Activated CD4-positive, alpha-beta T cell treated with anti-CD3 and anti-CD28 coated beads for 1 hour (primary cell): Measurements from ENCODE around the gene FRK.
"Not testable (repeated sequence)": the region's sequence is repeated elsewhere in the genome, so short reads cannot be mapped to it uniquely, and the experiment has no call there.

Experiments
- DNase-seq: peaks from one replicate; pipeline ENCODE4 v3.0.0-alpha.2; 2020

The FRK gene, protein sequence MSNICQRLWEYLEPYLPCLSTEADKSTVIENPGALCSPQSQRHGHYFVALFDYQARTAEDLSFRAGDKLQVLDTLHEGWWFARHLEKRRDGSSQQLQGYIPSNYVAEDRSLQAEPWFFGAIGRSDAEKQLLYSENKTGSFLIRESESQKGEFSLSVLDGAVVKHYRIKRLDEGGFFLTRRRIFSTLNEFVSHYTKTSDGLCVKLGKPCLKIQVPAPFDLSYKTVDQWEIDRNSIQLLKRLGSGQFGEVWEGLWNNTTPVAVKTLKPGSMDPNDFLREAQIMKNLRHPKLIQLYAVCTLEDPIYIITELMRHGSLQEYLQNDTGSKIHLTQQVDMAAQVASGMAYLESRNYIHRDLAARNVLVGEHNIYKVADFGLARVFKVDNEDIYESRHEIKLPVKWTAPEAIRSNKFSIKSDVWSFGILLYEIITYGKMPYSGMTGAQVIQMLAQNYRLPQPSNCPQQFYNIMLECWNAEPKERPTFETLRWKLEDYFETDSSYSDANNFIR

DNA sequence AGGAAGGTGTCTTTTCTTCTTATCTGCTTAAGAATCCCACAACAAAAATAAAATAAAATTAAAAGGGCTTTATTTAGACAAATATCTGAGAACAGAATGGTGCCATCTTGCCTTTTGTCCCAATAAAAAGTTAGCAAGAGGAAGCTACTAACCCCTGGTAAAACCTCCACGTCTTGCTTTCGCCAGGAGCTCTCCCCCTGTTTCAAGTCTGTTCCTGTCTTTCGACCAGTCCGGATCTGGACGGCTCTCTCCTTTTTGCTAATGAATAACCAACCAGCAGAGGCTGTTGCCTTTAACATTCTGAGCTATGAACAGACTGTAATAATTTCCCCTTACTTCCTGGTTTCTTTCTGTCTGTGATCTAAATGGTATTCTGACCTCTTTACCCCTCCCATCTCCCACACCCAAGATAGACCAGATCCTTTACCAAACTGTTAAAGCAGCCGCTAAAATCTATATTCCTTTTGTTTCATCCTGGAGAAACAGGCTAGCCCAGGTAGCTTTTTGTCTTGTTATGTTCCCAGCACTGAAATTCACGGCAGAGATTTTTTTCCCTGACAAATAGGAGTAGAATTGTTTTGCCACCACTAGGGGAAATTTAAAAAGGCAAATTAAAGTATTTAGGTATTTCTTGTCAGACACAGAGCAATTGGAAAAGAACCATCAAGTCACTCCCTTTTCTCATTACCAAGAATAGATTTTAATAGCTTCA is at the start of gene FRK:
Gene FRK (minus strand): TSS at position 320 of the 712 bp plus-strand sequence. CDS start 580 bp downstream, outside the sequence.
- DNase-seq = no peak

DNA sequence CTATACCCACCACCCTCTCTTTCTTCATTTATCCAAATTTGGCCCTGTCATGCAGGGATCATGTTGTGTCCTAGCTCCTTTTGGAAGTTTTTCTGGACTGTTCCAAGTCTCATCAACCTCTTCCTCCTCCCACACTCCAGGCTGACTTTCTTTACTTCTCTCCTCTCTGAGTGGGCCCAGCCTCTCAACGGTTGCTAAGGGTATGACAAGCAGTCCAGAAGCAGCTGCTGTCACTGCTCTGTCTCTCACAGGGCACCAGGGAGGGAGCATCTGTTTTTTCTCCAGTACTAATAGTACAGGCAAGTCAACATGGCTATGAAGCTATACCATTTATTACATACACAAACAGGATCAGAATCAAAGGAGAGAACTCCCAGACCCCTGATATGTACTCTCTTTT is 48.1 kb upstream of the FRK start:
- DNase-seq = no peak

DNA sequence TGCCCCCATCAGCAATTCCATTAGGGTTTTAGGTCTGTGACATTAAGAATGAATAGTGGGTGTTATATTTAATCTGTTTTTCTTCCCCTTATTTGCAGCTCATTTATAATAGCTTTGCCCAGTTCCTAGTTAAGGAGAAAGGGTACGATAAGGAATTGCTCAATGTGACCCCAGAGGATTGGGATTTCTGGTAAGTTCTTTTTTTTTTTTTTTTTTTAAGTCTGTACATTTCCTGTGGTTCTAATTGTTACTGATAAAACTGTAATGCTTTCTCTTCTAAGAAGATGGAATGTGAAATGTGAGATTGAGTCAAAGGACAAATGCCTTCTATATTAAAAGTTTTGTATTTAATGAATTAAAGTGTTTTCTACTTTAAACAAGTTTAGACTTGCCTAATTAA is 45.5 kb upstream of the FRK start:
- DNase-seq = no peak

DNA sequence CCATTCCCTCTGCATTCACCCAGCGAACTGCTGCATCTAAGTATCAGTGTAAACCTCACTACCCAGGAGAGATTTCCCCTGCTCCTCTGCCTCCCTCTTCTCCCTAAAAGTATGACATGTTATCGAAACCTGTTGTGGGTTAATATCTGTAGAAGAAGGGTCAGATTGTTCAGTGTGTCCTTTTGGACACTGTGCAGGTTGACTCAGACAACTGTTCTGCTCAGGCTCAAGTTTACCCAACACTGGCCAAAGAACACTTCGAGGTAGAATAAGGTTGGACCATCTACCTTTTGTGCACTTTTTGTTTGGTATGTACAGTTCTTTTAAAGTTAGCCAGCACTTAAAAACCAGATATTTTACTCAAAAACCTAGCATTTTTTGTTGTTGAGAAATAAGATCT is 44.6 kb upstream of the FRK start:
- no peak for DNase-seq

DNA sequence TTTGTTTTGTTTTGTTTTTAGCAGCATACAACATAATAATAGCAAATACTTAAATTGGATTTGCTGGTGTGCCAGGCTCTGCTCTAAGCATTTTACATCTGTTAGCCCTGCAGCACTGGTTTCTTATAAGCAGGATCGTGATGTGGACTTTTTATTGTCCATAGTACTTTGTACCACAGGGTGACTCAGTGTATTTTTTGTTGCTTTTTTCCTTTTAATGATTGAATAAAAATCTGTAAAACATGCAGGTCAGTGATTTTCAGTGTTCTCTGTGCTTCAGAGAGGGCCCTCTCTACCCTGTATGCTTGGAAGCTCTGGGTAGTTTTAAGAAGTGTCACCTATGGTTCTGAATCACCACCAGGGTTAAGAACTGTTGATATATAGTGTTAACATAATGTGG is 43.9 kb upstream of the FRK start:
- DNase-seq = no peak

DNA sequence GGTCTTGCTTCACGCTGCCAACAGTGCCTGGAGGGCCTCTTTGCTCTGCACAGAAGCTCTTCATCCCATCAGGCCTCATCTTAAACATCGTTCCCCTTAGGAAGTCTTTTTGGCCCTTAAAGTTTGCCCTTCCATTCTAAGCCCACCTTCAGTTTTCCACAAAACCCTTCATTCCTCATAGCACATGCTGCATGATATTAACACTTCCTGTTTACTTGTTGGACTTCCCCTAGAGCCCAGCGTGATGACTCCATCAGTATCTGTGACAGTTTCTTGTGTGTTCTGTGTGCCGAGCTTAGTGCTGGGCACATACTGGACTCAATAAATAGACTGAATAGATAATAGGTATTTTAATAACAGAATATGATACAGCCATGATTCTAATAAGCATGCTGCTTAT is 42.2 kb upstream of the FRK start:
- no peak for DNase-seq

DNA sequence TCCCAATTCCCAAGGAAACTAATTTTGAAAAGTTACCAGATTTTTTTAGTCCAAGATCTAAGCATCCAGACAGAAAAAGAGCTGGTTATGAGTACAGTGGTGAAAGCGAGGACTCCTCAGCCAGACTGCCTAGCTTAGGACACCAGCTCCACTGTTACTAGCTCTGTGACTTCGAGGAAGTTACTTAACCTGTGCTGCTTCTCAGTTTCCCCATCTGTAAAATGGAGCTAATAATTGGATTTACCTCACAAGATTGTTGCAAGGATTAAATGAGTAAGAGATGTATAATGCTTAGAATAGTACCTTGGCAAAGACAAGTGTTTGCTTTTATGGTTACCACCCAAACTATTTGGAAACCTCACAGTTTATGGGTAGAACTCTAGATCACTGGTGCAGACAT is 41.1 kb upstream of the FRK start:
- DNase-seq = no peak

DNA sequence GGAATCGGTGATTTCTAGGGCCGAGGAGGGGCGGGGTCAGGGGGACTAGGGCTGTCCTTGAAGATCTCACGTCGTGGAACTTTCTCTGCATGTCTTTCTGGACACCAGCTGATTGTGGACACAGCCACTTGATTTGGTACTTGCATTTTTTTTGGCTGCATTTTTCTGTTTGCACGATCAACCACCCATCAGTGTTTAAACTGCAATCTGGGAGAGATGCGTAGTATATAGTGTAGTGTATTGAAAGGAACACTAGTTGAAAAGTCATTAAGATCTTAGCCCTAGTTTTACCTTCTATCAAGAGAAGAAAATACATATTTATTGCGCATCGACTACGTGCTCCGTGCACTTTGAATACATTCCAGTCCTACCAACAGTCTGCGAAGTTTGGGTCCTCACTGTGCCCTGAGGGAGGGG is 40.6 kb upstream of the FRK start:
- no peak for DNase-seq

DNA sequence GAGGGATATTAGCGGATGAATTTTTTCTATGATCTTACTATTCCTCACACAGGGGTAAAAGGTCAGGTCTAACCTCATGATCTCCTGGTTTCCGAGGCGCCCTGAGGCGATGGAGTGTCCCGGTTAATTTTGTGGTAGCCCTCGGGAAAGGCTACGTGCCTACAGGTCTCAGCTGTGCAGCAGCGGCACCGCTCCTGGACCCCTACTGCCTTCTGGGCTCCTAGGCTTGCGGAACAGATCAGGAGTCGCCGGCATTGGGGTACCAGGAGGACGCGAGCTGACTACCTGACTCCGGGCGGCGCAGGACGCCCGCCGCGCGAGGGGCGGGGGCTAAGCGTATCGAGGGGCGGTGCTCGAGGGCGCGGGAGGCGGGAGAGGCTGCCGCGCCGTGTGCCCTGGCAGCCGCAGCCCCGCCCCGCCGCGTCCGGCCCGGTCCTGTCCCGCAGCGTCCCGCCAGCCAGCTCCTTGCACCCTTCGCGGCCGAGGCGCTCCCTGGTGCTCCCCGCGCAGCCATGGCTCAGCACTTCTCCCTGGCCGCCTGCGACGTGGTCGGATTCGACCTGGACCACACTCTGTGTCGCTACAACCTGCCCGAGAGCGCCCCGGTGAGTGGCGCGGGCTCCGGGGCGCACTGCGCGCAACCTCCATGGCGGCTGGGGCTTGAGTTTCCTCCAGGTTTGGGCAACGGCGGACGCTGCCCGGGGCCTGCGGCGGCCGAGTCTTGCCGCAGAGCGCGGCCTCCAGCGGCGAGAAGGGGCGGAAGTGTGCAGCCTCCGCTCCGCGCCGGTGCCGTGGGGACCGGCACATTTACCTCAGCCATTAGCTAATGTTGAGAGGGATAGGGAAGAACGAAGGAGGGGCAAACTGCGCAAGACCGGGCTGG is 40.0 kb upstream of the FRK start, which contains the start of gene NT5DC1:
Gene NT5DC1 (plus strand): TSS at position 435 of the 883 bp plus-strand sequence. CDS start 78 bp downstream, at position 513.
- DNase-seq = peak; percentile 71

DNA sequence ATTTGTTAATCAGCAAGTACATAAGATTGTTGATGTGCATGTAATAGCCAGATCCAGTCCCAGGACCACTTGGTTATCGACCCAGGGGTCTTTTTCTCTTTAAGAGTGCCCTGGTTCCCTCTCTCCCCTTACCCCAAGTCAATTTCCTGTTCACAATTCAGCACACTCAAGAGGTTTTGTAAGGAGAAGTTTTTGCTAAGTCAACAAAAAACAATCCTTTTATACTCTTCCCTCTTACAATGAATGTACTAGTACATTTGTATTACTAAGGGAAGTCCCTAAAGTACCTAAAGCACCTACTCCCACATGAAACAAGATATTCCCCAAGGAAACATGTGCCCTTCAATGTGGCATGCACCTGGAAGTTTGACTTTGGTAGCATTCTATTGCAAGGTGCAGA is 38.3 kb upstream of the FRK start:
- no peak for DNase-seq

DNA sequence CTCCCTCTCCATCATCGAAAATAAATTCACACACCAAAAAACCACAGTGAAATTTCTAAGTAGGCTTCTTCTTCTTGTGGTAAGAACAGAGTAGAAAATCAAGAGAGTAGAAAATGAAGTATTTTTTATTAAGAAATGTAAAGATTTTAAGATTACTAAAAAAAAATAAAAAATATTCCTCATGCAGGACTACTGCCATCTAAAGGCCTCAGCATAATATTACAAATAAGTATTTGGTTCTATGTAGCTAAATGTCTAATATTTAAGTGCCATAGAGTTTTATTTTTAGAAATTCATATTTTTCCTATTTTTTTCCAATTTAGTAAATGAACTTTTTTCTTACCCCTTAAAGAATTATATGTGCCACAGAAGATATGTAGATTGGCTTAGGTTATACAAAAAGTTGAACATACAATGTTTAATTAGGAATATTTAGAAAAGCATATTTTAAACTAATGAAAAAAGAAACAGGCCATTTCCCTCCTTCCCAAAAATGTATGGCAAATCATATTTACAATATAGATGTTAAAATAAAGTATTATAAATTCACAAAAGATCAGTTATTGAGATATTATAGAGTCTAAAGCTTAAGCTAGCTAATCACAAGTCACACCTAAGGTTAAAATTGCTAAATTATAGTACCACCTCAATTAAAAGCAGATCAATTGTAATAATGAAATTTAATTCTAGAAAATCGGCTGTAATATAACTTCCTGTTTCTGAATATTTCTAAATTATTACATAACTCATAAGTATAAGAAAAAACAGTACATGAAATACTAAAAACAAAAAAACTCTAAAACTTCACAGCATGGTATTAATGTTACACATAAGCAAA is 36.5 kb upstream of the FRK start:
- no peak for DNase-seq

DNA sequence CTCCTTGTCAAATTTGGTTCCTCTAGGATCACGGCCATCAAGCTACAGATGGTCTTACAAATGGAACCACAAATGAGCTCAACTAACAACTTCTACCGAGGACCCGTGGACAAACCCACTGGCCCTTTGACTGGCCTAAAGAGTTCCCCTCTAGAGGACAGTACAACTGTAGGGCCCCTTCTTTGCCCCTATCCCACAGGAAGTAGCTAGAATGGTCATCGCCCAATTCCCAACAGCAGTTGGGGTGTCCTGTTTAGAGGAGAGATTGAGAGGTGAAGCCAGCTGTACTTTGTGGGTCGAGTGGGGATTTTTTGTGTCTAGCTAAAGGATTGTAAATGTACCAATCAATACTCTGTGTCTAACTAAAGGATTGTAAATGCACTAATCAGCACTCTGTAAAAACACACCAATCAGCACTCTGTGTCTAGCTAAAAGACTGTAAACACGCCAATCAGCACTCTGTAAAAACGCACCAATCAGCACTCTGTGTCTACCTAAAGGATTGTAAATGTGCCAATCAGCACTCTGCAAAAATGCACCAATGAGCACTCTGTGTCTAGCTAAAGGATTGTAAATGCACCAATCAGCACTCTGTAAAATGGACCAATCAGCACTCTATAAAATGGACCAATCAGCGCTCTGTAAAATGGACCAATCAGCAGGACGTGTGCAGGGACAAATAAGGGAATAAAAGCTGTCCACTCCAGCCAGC is 35.5 kb upstream of the FRK start:
- not testable (repeated sequence) for DNase-seq

DNA sequence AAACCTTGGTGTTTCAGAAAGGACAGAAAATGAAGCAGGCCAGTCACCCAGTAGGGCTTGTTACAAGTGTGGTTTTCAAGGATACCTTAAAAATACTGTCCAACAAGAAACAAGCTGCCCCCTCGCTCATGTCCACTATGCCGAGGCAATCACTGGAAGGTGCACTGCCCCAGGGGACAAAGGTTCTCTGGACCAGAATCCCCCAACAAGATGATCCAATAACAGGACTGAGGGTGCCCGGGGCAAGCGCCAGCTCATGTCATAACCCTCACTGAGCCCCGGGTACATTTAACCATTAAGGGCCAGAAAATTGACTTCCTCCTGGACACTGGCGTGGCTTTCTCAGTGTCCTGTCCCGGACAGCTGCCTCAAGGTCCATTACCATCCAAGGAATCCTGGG is 33.4 kb upstream of the FRK start:
- no peak for DNase-seq

DNA sequence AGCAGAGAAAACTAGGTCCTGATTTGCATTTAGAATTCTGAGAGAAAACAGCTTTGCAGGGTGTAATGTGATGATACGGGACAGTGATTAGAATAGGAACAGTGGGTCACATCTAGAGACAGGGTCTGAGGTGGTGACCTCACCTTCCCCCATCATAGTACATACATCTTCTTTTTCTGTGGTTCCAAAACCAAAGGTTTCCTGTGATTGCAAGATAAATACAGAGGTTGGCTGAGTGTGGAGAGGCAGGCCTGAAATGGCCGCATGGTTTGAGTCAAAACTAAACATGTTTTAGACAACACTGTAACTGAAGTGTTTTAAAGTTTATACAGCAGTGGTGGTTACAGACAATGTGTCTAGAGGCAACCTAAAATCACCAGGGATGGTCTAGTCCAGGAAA is 29.6 kb upstream of the FRK start:
- DNase-seq = no peak

DNA sequence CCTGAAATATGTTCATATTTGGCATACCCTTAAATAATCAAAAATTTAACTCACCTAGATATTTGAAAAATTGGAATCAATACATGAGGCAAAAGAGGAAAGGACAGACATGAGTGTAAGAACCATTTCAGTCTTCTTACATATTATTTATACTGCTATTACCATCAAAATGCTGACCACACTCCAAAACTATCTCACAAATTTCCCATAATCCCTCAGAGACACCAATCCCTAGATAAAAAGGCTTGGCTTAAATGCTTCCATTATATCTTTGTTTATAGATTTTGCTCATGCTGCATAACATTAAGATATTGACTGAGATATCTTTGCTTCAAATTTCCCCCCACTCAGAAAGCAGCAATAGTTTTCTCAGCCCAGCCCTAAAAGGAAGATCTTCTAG is 28.3 kb upstream of the FRK start:
- no peak for DNase-seq

DNA sequence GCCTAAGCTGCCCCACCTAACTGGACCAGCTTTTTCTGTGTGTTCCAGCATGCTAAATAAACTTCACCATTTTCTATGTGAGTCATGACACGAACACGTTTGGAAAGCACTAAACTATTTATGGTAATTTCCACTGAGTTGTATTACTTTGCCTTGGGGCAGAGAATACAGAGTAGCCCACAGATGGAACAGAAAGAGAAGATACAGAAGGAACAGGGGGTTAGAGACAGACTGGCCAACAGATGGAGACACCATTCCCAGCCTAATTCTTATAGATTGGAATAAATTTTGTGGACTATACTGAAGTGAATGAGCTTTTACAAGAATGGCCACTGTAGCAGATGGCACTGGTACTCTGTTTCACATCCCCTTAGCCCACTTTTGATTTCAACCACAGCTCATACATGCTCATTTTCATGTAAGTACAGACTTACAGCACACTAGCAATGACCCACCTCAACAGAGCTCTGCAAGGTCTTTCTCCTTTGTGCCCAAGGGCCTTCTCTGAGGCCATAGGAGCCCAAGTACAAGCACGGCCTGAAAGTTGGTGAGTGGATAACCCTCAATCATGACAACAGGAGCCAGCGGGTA is 26.8 kb upstream of the FRK start:
- no peak for DNase-seq

DNA sequence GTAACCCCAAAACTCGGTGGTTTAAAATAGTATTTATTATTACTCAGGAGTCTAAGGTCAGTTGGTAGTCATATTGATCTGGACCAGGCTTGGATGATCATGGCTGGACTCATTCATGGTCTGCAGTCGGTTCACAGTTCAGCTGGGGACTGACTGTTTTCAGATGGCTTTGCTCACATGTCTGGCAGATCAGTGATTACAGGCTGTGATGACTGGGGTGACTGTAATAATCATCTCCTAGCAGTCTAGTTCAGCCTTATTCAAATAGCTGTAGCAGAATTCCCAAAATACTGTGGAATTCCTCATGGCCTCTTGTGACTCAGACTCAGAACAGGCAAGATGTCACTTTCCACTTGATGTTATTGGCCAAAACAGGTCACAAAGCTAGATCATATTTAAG is 23.6 kb upstream of the FRK start:
- DNase-seq = no peak

DNA sequence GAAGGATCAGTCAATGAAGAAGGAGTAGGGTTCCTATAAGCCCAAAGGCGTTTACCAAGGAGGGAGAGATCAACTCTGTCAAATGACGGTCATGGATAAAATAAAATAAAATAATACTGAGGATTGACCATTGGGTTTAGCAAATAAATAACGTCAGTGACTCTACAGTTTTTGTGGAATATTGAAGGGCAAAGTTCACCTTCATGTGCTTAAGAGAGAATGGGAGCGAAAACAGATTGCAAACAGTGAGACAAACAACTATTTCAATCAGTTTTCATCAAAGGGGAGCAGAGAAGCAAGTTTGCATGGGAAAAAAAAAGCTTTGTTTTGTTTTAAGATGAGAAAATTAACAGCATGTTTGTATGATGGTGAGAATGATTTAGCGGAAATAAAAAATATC is 22.4 kb upstream of the FRK start:
- DNase-seq = no peak

DNA sequence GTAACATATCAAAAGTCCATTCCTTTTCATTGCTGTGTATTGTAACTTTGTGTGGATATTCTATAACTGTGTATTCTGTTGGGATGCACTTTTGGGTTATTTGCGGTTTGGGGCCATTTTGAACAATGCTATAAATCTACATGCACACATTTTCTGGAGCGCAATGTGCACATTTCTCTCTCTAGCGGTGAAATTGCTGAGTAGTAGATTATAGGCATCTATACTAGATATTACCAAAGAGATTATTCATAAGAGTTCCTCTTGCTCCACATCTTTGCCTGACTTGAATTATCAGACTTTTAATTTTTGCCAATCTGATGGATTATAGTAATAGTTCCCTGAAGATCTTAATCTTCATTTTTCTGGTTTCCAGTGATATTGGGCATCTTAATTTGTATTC is 18.3 kb upstream of the FRK start:
- DNase-seq = no peak

DNA sequence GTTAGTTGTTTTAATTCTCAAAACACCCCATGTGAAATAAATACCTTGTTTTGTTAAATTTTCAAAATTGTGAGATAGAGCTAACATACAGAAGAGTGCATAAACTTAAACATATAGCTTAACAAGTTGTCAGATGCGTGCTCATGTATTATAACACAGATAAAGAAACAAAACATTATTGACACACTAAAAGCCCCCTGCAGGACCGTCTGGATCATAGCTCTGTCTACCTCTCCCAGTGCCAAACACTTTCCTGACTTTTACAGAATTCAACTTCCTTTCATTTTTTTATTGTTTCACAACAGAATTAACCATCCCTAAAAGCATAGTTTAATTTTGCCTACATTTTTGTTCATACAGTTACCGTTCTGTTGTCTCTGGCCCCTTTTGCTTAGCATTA is 17.8 kb upstream of the FRK start:
- DNase-seq = no peak

DNA sequence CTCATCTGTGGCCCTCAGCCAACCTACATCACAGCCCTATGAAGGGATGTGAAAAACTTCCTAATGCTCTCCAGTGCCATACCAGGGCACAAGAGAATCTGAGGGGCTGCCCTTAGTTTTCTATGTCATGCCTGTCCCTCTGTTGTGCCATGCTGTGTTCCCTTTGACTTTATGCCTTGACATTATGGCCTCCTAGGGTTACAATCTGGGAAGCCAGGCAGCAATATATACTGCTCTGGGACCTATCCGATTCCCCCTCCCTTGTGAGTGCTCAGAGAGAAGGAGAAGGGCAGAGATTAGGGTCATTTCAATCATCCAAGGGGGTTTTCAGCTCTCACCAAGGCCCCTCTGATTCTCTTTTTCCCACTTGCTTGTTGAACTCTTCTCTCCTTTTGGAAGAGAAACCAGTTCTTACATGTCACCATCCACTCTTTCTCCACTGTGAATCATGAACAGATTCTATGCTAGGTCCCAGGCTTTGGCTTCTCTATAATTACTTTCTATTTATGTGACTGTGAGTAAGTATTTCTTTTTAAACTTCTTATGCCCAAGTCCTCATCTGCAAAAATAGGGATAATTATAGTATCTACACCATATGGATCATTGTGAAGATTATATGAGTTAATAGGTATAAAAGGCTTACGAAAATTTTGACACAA is 14.2 kb upstream of the FRK start:
- DNase-seq = no peak
